Nephron (organoid): Measurements from ENCODE around the gene SLC45A1.
"Not testable (repeated sequence)": the region's sequence is repeated elsewhere in the genome, so short reads cannot be mapped to it uniquely, and the experiment has no call there.

Source experiments
- H3K27ac Mint-ChIP-seq, 3 experiments: 2 replicates each; pipeline ENCODE4 v1.8.0; 2020; ENCODE audit warnings: mixed read lengths in 3 of 3, mild to moderate bottlenecking in 2 of 3, moderate library complexity in 1 of 3
- H3K27me3 Mint-ChIP-seq: 2 replicates; pipeline ENCODE4 v1.8.0; 2021; ENCODE audit warnings: low read depth, mild to moderate bottlenecking, moderate library complexity, mixed read lengths
- H3K36me3 Mint-ChIP-seq: 2 replicates; pipeline ENCODE4 v1.8.0; 2020; ENCODE audit warnings: low read depth, mixed read lengths
- H3K4me1 Mint-ChIP-seq: 2 replicates; pipeline ENCODE4 v1.8.0; 2020; ENCODE audit warnings: mixed read lengths
- H3K4me3 Mint-ChIP-seq, 3 experiments: 2 replicates each; pipeline ENCODE4 v1.8.0; 2020; ENCODE audit warnings: mild to moderate bottlenecking in 3 of 3, mixed read lengths in 3 of 3, moderate library complexity in 2 of 3
- H3K9me3 Mint-ChIP-seq: 2 replicates; pipeline ENCODE4 v1.8.0; 2020; ENCODE audit warnings: mixed read lengths
- CTCF ChIP-seq, 3 experiments: fragments of 200-600 bp; sonication (generic); IDR thresholded peaks; one replicate each; pipeline ENCODE4 v1.5.0; 2021; ENCODE audit warnings: antibody characterized with exemption in 3 of 3; ENCODE audit not compliant: unreplicated experiment in 3 of 3

SLC45A1 gene

GRCh38 chr1:8317647-8318381, at the start of gene SLC45A1:
Gene SLC45A1 (plus strand): TSS chr1:8318114. CDS start chr1:8324330, 6,216 bp downstream.
- Mint-ChIP-seq H3K36me3 (no peaks in the 10 kb centered on the region), H3K9me3 (peaks cover 3% of the 10 kb centered on the region), H3K27me3 (peaks cover 59% of the 10 kb centered on the region), H3K4me1 (peaks cover 18% of the 10 kb centered on the region), H3K27ac (peak within 1 kb of the TSS in 1 of 3 experiments; percentile 51), H3K4me3 (peak within 1 kb of the TSS; percentile 85 to 89 (median 89))
- no peak for TF ChIP-seq CTCF (IDR thresholded peaks at IDR 0.05; ENCODE audit: unreplicated experiment in 3 of 3)

DNA sequence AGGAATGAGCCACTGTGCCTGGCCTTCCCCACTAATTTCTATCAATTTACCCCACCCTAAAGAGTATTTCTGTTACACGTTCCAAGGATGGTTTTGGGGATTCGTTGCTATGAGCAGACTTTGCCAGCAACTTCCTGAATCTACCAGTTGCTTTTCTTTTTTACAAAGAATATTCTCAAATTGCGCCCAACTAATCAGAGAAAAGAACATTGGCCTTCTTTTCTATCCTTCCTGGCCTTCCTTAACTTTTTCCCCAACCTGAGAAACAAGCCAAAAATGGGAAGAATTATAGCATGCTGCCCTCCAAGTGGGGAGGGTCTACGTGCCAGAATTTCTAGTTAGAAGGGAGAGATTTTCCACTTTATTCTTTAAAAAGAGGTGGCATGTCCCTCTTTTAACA, 44.9 kb upstream of the SLC45A1 start:
- Mint-ChIP-seq H3K4me3 (no peak overlapping the region), H3K27me3 (peaks cover 21% of the 10 kb centered on the region), H3K36me3 (peaks cover 4% of the 10 kb centered on the region), H3K9me3 (peaks cover 4% of the 10 kb centered on the region), H3K27ac (no peak overlapping the region), H3K4me1 (no peaks in the 10 kb centered on the region)
- TF ChIP-seq CTCF (IDR thresholded peaks at IDR 0.05; ENCODE audit: unreplicated experiment in 3 of 3) = no peak

DNA sequence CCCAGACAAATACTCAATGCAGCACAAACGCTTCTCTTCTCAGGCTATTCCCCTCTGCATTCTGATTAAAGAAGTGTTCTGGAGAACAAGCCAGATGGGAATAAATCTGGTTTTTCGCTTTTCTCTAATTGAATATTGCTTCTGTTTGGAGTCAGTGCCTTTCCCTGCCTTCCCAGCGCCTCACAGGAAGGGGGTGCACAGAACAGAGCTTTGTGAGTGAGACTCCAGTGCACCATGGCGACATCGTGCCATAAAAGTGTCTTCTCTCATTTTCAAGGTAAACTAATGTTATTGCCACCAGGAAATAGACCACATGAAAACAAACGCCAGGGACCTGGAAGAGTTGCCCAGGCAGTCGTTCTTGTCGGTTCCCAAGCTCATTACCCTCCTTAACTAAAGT, 43.6 kb upstream of the SLC45A1 start:
- Mint-ChIP-seq H3K9me3 (peaks cover 4% of the 10 kb centered on the region), H3K27me3 (peaks cover 19% of the 10 kb centered on the region), H3K27ac (peak overlapping the region; percentile 27 to 65 (median 57)), H3K36me3 (peaks cover 4% of the 10 kb centered on the region), H3K4me1 (no peaks in the 10 kb centered on the region), H3K4me3 (no peak overlapping the region)
- no peak for TF ChIP-seq CTCF (IDR thresholded peaks at IDR 0.05; ENCODE audit: unreplicated experiment in 3 of 3)

- TF ChIP-seq CTCF (IDR thresholded peaks at IDR 0.05; ENCODE audit: unreplicated experiment in 3 of 3) = no peak
- Mint-ChIP-seq H3K4me1 (no peaks in the 10 kb centered on the region), H3K36me3 (peaks cover 4% of the 10 kb centered on the region), H3K4me3 (no peak overlapping the region), H3K9me3 (peaks cover 9% of the 10 kb centered on the region), H3K27me3 (peaks cover 8% of the 10 kb centered on the region), H3K27ac (peak overlapping the region in 1 of 3 experiments; percentile 13)
These were observed 41.6 kb upstream of the SLC45A1 start for GRCh38 chr1:8276173-8276914.

DNA sequence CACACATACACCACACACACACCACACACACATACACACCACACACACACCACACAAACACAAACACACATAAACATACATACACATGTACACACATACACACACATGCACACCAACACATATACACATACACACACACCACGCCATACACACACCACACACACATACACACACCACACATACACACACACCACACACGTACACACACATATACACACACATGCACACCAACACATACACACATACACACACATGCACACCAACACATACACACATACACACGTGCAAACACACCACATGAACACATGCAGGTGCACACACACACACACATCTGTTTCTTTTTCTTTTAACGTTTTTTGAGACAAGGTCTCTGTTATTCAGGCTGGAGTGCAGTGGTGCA, 41.0 kb upstream of the SLC45A1 start:
- Mint-ChIP-seq H3K4me1 (peaks cover 2% of the 10 kb centered on the region), H3K4me3 (no peak overlapping the region), H3K27me3 (peaks cover 8% of the 10 kb centered on the region), H3K9me3 (peaks cover 9% of the 10 kb centered on the region), H3K36me3 (peaks cover 4% of the 10 kb centered on the region), H3K27ac (peak overlapping the region in 1 of 3 experiments; percentile 13)
- TF ChIP-seq CTCF (IDR thresholded peaks at IDR 0.05; ENCODE audit: unreplicated experiment in 3 of 3) = no peak

GRCh38 chr1:8278677-8279076, 39.2 kb upstream of the SLC45A1 start:
- not testable (repeated sequence) for H3K4me3 Mint-ChIP-seq, H3K27ac Mint-ChIP-seq, H3K36me3 Mint-ChIP-seq, H3K9me3 Mint-ChIP-seq, H3K27me3 Mint-ChIP-seq
- H3K4me1 Mint-ChIP-seq = peaks cover 15% of the 10 kb centered on the region
